ENCODE measurements around the gene ROR1. TPM values are rescaled to one million over a fixed set of nuclear protein-coding genes. Genes with fewer than 3 reads are reported as not detected.
A peak's percentile ranks its signal among the peaks of the same experiment; 100 is the strongest.

Gene ROR1
- total RNA-seq, 1 experiment from 2014 or later, result 33.8 TPM

- intact Hi-C loops (cut with micrococcal nuclease; ENCODE audit: unreplicated experiment), result no loop called here
- no peaks in the 10 kb centered on the region for H3K9me3 Mint-ChIP-seq (ENCODE audit: low read depth, unreplicated experiment)
Measured at GRCh38 chr1:63912643-63913042, 138.8 kb downstream of the ROR1 start.

GRCh38 chr1:63913533-63913932 lies 139.7 kb downstream of the ROR1 start:
- CTCF ChIA-PET, result interaction anchor here (0.7 to 1.3 kb wide), 3 partner anchors 8 to 523 kb away, joined by 3 to 6 read pairs (median 4); no protein-coding TSS in a partner anchor
- Mint-ChIP-seq H3K27me3 (ENCODE audit: unreplicated experiment) (no peaks in the 10 kb centered on the region), H3K4me3 (ENCODE audit: low read depth, unreplicated experiment) (no peak overlapping the region), H3K4me1 (ENCODE audit: low read depth, unreplicated experiment) (peaks cover 88% of the 10 kb centered on the region), H3K9me3 (ENCODE audit: low read depth, unreplicated experiment) (no peaks in the 10 kb centered on the region), H3K27ac (ENCODE audit: unreplicated experiment) (peak overlapping the region; percentile 78), H3K36me3 (ENCODE audit: insufficient read depth, unreplicated experiment) (peaks cover 15% of the 10 kb centered on the region)
- DNase-seq, result no peak
- BruUV-seq (replicated peaks), result no TSS peak
- intact Hi-C loops (cut with micrococcal nuclease; ENCODE audit: unreplicated experiment), result no loop called here
- no peak for TF ChIP-seq CTCF (IDR thresholded peaks at IDR 0.05; ENCODE audit: unreplicated experiment)

More at GRCh38 chr1:63912643-63913042, 138.8 kb downstream of the ROR1 start:
- peak overlapping the region; percentile 42 for H3K27ac Mint-ChIP-seq (ENCODE audit: unreplicated experiment)
- no peak overlapping the region for H3K4me3 Mint-ChIP-seq (ENCODE audit: low read depth, unreplicated experiment)
- DNase-seq, result no peak
- H3K27me3 Mint-ChIP-seq (ENCODE audit: unreplicated experiment), result no peaks in the 10 kb centered on the region
- H3K36me3 Mint-ChIP-seq (ENCODE audit: insufficient read depth, unreplicated experiment), result peaks cover 8% of the 10 kb centered on the region
- peaks cover 84% of the 10 kb centered on the region for H3K4me1 Mint-ChIP-seq (ENCODE audit: low read depth, unreplicated experiment)
- no peak for TF ChIP-seq CTCF (IDR thresholded peaks at IDR 0.05; ENCODE audit: unreplicated experiment)
- CTCF ChIA-PET, result no interaction called here
- no TSS peak for BruUV-seq (replicated peaks)

GRCh38 chr1:63914241-63914640 lies 140.4 kb downstream of the ROR1 start:
- peaks cover 15% of the 10 kb centered on the region for H3K36me3 Mint-ChIP-seq (ENCODE audit: insufficient read depth, unreplicated experiment)
- no peak for TF ChIP-seq CTCF (IDR thresholded peaks at IDR 0.05; ENCODE audit: unreplicated experiment)
- no peak for DNase-seq
- peak overlapping the region; percentile 78 for H3K27ac Mint-ChIP-seq (ENCODE audit: unreplicated experiment)
- H3K27me3 Mint-ChIP-seq (ENCODE audit: unreplicated experiment), result no peaks in the 10 kb centered on the region
- no peaks in the 10 kb centered on the region for H3K9me3 Mint-ChIP-seq (ENCODE audit: low read depth, unreplicated experiment)
- no TSS peak for BruUV-seq (replicated peaks)
- CTCF ChIA-PET, result interaction anchor here (0.7 to 1.3 kb wide), 5 partner anchors 9 to 524 kb away, joined by 3 to 6 read pairs (median 4); no protein-coding TSS in a partner anchor
- peaks cover 89% of the 10 kb centered on the region for H3K4me1 Mint-ChIP-seq (ENCODE audit: low read depth, unreplicated experiment)
- H3K4me3 Mint-ChIP-seq (ENCODE audit: low read depth, unreplicated experiment), result peak overlapping the region; percentile 34
- intact Hi-C loops (cut with micrococcal nuclease; ENCODE audit: unreplicated experiment), result no loop called here

- Mint-ChIP-seq H3K36me3 (ENCODE audit: insufficient read depth, unreplicated experiment) (peaks cover 15% of the 10 kb centered on the region), H3K27me3 (ENCODE audit: unreplicated experiment) (no peaks in the 10 kb centered on the region), H3K4me1 (ENCODE audit: low read depth, unreplicated experiment) (peaks cover 92% of the 10 kb centered on the region), H3K4me3 (ENCODE audit: low read depth, unreplicated experiment) (no peak overlapping the region), H3K27ac (ENCODE audit: unreplicated experiment) (peak overlapping the region; percentile 78), H3K9me3 (ENCODE audit: low read depth, unreplicated experiment) (no peaks in the 10 kb centered on the region)
- intact Hi-C loops (cut with micrococcal nuclease; ENCODE audit: unreplicated experiment), result loop anchor here (5.0 kb wide), 1 partner anchor 242 kb away; no protein-coding TSS in a partner anchor
- CTCF ChIA-PET, result interaction anchor here (1.1 to 1.3 kb wide), 5 partner anchors 10 to 223 kb away, joined by 3 to 11 read pairs (median 4); no protein-coding TSS in a partner anchor
- TF ChIP-seq CTCF (IDR thresholded peaks at IDR 0.05; ENCODE audit: unreplicated experiment), result no peak
- no peak for DNase-seq
- no TSS peak for BruUV-seq (replicated peaks)
Measured at GRCh38 chr1:63914706-63915105, 140.9 kb downstream of the ROR1 start.

Measured in Calu3 (cell line).